BJ (cell line): Measurements from ENCODE around the gene PPP4R1. TPM values are rescaled to one million over a fixed set of nuclear protein-coding genes. Genes with fewer than 3 reads are reported as not detected.

ENCODE experiments used
- CTCF ChIA-PET: fragments of 350-600 bp; formaldehyde crosslinking; extraction: SDS; loops from one replicate; lab custom pipeline; 2021; ENCODE audit warnings: antibody characterized with exemption, inconsistent platforms; lab: Yijun Ruan, JAX
- POLR2A ChIA-PET: fragments of 300-600 bp; sonication (Branson Sonifier 250); formaldehyde crosslinking; extraction: SDS; loops from one replicate; lab custom pipeline; 2021; ENCODE audit warnings: antibody characterized with exemption; lab: Charles Lee
- DNase-seq: peaks from one replicate; pipeline ENCODE4 v3.0.0-alpha.2; 2011; ENCODE audit warnings: low read depth
- H3K27me3 ChIP-seq: 2 replicates; pipeline ENCODE4 v1.6.0; 2011; ENCODE audit warnings: low read length; ENCODE audit not compliant: control insufficient read depth, insufficient read depth
- H3K36me3 ChIP-seq: 2 replicates; pipeline ENCODE4 v1.5.1; 2011; ENCODE audit warnings: low read length; ENCODE audit not compliant: control insufficient read depth, insufficient read depth
- H3K4me3 ChIP-seq: 2 replicates; pipeline ENCODE4 v1.5.1; 2011; ENCODE audit warnings: low read depth, mild to moderate bottlenecking, control low read depth, low read length
- polyA plus RNA-seq: library from polyadenylated mRNA; depleted of rRNA; stranded (reverse); fragments of >200 nt; gene quantifications from 2 replicates; pipeline ENCODE4 v1.2.3, GENCODE V29; 2011
- TF ChIP-seq, protein P1 (sequence below): IDR thresholded peaks from 2 replicates; pipeline ENCODE4 v1.5.1; 2011; ENCODE audit warnings: low read depth, mild to moderate bottlenecking, control low read depth, inconsistent platforms, low read length, moderate library complexity; ENCODE audit not compliant: insufficient read depth

The PPP4R1 gene
- polyA plus RNA-seq, 1 experiment: 135 TPM

DNA sequence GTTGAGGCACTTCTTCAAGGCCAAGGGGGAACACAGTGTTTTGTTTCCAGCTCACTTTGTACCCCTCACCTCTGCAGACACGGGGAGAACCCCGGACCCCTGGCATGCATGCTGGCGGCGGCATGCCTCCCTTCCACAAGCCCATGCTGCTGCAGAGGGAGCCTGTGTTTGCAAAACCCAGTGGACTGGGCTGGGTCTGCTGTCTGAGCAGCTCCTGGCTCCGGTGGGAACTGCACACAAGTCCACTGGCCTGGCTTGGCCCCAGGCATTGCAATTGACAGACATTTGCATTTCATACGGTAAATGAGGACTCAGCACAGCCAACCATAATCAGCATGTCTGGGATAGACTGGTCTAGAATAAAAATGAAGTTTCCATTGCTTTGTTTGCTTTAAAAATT is 76.7 kb downstream of the PPP4R1 start:
- ChIA-PET POLR2A (no interaction called here), CTCF (interaction anchor here (0.8 kb wide), 1 partner anchor 19 kb away, joined by 3 read pairs; no protein-coding TSS in a partner anchor)
- H3K36me3 ChIP-seq: peaks cover 21% of the 10 kb centered on the region
- TF ChIP-seq, protein P1, sequence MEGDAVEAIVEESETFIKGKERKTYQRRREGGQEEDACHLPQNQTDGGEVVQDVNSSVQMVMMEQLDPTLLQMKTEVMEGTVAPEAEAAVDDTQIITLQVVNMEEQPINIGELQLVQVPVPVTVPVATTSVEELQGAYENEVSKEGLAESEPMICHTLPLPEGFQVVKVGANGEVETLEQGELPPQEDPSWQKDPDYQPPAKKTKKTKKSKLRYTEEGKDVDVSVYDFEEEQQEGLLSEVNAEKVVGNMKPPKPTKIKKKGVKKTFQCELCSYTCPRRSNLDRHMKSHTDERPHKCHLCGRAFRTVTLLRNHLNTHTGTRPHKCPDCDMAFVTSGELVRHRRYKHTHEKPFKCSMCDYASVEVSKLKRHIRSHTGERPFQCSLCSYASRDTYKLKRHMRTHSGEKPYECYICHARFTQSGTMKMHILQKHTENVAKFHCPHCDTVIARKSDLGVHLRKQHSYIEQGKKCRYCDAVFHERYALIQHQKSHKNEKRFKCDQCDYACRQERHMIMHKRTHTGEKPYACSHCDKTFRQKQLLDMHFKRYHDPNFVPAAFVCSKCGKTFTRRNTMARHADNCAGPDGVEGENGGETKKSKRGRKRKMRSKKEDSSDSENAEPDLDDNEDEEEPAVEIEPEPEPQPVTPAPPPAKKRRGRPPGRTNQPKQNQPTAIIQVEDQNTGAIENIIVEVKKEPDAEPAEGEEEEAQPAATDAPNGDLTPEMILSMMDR: no peak
- DNase-seq: no peak
- H3K27me3 ChIP-seq: no peaks in the 10 kb centered on the region
- H3K4me3 ChIP-seq: no peak overlapping the region

DNA sequence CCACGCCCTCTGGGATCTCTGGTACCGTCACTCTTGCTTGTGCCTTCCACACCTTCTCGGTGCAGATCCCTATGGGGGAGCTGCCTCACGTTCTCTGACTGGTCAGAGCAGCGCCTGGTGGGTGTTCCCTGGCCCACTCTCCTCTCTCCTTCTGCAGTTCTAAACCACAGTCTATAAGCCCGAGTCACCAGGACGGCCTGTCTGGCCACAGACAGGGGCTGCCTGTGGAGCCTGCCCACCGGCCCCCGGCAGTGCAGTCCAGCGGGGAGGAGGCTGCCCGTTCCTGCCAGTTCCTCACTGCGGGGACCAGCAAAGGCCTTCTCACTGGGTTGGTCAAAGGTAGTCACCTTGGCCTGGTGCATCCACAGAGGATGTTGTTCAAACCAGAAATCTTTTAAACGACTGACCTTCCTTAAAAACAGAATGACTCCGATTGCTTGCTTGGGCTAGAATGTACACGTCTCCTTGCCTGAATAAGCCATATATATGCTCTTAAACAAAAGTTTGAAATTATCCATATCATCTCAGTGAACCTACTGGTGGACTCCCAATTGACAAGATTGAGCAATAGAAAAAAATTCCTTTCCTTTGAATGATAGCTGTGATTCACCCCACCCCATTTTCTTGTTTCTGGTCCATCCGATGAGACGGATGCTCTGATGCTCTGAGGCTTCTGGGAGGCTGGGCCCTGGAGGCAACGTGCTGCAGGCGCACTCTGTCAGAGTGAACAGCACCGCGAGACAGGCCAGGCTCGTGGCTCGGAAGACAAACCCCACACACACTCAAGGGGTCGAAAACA is 77.8 kb downstream of the PPP4R1 start:
- CTCF ChIA-PET: interaction anchor here (0.8 kb wide), 1 partner anchor 18 kb away, joined by 3 read pairs; no protein-coding TSS in a partner anchor
- TF ChIP-seq, protein P1: no peak
- POLR2A ChIA-PET: no interaction called here

DNA sequence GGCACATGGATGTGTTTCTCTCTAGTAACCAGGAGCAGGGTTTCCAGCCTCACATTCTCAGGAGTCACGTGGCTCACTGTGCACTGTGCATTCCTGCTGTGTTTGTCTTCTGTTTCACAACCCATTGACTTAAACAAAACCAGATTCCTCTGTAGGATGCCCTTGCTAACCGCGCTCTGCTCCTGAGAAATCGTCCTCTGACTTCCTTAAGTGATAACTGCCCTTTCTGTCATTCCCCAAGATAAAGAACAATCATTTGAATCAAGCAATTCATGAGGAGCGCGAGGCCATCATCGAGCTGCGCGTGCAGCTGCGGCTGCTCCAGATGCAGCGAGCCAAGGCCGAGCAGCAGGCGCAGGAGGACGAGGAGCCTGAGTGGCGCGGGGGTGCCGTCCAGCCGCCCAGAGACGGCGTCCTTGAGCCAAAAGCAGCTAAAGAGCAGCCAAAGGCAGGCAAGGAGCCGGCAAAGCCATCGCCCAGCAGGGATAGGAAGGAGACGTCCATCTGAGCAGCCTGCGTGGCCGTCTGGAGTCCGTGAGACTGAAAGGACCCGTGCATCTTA is 78.8 kb downstream of the PPP4R1 start:
- peak; percentile 87 for DNase-seq
- H3K27me3 ChIP-seq: no peaks in the 10 kb centered on the region
- ChIA-PET CTCF (no interaction called here), POLR2A (no interaction called here)
- peak overlapping the region; percentile 25; the same call in 1 of the 2 replicates for H3K4me3 ChIP-seq
- TF ChIP-seq, protein P1: peak; percentile 29; the same call in 1 of the 2 replicates
- H3K36me3 ChIP-seq: peaks cover 21% of the 10 kb centered on the region

More for the DNA sequence above, 77.8 kb downstream of the PPP4R1 start:
- peaks cover 21% of the 10 kb centered on the region for H3K36me3 ChIP-seq
- H3K4me3 ChIP-seq: no peak overlapping the region
- no peak for DNase-seq
- no peaks in the 10 kb centered on the region for H3K27me3 ChIP-seq

DNA sequence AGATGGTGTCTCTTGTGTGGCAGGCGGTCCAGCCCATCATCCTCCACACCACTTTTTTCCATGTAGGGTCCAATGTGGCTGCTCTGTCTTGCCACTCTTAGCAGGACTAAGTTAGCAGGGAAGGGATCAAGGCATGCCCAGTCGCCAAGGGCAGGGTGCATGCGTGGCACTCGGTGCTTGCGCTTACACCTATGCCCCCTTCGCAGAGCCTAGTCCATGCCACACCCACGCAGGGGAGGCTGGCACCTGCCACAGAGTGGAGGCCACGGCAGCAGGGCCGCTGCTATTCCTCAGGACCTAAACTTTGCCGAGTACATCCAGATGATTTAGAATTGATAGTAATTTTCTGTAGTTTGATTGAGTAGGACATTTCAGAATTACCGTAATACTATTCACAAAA is 79.5 kb downstream of the PPP4R1 start:
- peaks cover 19% of the 10 kb centered on the region for H3K36me3 ChIP-seq
- ChIA-PET POLR2A (no interaction called here), CTCF (no interaction called here)
- no peaks in the 10 kb centered on the region for H3K27me3 ChIP-seq
- TF ChIP-seq, protein P1: no peak
- no peak overlapping the region for H3K4me3 ChIP-seq
- DNase-seq: no peak

DNA sequence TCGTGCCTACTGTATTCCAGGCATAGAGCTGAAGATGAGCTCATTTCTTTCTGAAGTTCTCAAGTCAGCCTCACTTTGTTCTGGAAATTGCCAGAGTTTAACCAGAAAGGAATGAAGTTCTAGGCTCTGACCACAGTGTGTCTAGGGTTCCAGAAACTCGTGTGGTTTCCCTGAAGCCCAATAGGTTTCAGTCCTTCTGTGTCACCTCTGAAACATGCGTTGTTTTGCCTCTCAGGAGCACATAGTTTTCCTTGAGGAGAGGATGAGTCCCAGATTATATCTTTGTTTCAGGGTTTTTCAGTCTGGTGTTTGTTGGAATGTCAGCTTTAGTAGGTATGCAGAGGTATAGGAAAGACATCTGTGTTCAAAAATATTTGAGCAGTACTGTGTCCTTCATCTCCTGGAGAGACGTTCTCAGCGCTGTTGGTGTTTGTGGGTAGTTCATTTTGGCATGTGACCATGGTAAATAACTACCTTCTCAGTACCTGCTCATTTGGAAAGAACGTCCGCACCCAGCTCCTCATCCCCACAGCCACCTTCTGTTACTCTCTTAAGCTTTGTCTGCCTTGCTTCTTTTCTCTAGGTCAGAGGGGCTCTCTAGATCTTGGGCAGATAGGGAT is 82.5 kb downstream of the PPP4R1 start:
- POLR2A ChIA-PET: no interaction called here
- peaks cover 13% of the 10 kb centered on the region for H3K36me3 ChIP-seq
- TF ChIP-seq, protein P1: no peak
- no peak overlapping the region for H3K4me3 ChIP-seq
- CTCF ChIA-PET: no interaction called here
- no peaks in the 10 kb centered on the region for H3K27me3 ChIP-seq
- DNase-seq: no peak
